Stimulated activated naive CD4-positive, alpha-beta T cell treated with Interleukin-2 at 50 U/mL for 16 hours (primary cell): ENCODE results near the gene TTLL11.
"Not testable (repeated sequence)": the region's sequence is repeated elsewhere in the genome, so short reads cannot be mapped to it uniquely, and the experiment has no call there.

Experiments used
- DNase-seq: peaks from one replicate; lab custom pipeline; 2025; lab: John Stamatoyannopoulos, UW

Gene TTLL11

DNA sequence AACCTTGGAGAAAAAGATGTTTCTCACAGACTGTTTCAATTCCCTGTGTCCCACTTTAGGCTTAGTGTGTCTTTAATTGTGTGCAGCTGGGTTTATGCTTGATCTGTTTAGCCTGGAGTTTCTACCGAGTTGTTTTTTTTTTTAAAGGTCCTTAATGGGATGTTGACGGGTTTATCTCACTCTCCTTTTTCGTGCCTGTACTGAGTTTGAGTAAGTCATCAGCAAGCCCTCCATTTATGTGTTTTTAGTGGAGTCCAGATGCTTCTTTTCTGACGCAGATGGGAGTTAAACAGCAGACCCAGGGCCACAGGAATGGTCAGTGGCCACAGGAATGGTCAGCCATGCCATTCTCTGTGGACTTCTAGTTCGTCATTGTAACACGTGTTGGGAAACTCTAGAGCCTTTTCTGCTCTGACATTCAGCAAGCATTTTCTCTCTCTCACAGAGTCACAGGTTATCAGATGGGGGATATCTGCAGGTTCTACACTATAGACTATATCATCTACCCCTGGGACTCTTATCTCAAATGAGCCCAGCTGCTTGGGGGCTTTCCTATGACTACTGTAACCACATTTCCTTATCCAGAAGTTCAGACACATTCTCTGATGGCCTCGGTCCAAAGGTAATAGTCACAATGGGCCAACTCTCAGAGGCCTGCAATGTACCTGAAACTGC lies 190.5 kb downstream of the TTLL11 start:
- DNase-seq, result no peak

DNA sequence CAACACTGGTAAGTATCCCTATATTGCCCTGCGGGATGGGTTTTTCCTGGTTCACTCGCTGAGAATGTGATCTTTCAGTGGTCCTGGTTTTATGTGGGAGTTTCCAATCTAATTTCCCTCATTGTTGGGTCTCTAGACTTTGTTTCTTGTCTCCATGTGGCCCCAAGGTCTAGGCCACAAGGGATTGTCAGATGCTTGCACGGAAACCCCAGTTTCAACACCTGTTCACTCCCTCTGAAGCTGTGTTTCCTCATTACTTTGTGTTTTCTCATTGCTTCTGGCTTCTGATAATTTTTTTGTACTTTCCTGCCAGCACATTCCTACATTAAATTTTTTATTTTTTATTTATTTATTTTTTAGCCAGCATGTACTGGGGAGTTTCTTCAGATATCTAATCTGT lies 191.5 kb downstream of the TTLL11 start:
- DNase-seq, result no peak

- no peak for DNase-seq
Measured at GRCh38 chr9:121900163-121900562, 192.9 kb downstream of the TTLL11 start.

DNA sequence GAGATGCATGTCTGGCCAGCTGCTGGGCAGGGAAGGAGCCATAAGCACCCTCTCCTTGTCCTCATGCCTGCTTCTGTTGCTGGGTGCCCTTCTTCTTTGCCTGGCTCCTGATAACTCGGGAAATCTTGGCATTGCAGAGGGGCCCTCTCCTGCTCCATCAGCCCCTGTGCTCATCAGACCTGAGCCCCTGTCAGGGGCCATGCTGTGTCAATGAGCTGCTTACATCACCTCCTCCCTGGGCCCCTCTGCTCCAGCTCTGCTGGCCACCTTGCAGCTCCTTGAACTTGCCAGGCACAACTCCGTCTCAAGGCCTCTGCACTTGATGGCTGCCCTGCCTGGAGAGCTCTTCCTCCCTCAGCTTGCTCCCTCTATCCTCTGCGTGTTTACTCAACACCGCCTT lies 194.3 kb downstream of the TTLL11 start:
- no peak for DNase-seq

DNA sequence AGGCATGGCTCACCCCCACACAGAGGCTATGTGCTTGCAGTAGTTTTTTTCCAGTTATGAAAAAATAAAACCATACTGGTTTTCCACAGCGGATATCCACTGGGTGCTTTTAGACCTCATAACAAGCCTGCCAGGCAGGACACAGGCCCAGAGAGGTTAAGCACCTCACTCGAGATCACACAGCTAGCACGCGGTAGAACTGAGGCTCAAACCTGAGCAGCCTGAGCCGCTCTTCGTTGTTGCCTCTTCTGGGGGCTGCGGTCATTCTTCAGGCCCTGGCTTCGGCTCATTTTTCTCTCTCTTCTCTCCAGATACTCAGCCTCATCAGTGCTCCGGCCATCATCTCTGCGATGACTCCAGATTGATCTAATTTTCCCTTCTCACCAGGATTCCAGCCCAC lies 196.0 kb downstream of the TTLL11 start:
- no peak for DNase-seq

DNA sequence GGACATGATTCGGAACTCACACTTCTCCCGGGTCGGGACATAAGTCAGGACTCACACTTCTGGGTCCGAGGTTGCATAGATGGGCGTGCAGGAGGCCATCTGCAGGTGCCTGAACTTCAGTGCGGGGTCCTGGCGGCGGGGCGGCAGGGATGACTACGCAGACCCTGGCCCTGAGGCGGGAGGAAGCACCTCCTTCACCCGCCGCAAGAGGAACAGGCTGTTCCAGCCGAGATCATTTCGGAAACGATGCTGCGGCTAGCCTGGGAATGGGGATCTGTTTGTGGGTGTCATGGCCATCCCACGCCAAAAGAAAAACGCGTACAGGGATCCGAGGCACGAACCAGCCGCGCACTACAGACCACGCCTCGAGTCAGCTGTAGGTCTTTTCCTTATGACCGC lies 196.6 kb downstream of the TTLL11 start:
- DNase-seq, result no peak

GRCh38 chr9:121895818-121896544 lies 197.1 kb downstream of the TTLL11 start:
- no peak for DNase-seq

DNA sequence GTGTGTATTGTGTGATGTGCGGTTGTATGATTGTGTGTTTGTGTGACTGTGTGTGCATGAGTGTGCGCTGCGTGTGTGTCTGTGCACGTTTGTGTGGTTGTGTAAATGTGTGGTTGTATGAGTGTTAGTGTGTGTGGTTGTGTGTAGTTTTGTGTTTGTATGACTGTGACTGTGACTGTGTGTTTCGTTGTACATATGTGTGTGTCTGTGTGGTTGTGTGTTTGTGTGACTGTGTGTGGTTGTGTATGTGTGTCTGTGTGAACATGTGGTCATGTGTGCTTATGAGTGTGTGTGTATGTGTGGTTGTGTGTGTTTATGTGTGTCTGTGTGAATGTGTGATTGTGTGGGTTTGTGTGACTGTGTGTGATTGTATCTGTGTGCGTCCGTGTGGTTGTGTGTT lies 197.8 kb downstream of the TTLL11 start:
- no peak for DNase-seq

DNA sequence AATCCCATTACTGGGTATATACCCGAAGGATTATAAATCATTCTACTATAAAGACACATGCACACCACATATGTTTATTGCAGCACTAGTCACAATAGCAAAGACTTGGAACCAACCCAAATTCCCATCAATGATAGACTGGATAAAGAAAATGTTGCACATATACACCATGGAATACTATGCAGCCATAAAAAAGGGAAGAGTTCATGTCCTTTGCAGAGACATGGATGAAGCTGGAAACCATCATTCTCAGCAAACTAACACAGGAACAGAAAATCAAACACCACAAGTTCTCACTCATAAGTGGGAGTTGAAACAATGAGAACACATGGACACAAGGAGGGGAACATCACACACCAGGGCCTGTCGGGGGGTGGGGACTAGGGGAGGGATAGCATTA lies 198.7 kb downstream of the TTLL11 start:
- DNase-seq, result not testable (repeated sequence)

DNA sequence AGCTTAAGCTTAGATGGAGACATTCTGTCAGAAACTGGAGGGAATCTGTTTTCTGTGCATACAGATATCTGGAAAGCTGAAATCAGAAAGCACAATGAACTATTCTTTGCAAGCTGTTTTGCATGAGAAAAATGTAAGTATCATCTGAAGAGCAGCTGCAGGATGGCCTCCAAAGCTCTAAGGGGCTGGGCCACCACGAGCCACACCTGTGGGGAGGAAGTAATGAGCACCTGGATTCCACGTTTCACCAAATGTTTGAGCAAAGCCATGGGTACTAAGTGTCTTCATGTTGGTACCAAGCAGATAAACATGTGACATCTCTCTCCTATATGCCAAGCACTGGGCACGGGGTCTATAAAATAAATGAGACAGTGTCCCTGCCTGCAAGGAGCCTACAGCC lies 199.3 kb downstream of the TTLL11 start:
- DNase-seq, result no peak

DNA sequence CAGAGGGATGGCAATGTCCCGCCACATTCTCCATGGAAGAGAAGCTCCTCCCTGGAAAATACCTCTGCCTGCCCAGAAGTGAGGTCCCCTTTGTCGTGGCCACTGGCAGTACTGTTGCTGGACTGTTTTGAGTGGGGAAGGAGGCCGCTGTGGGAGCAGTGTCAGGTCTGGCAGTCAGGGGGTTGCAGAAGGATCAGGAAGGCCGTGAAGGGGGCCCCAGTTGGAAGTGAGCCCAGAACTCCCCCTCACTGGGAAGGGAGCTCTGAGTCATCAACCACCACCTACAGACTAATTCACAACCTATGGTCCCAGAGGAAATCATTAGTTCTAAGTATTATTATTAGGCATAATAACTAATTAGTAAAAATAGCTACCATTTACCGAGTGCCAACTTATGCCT lies 200.4 kb downstream of the TTLL11 start:
- no peak for DNase-seq

GRCh38 chr9:121890746-121891145 lies 202.4 kb downstream of the TTLL11 start:
- no peak for DNase-seq

DNA sequence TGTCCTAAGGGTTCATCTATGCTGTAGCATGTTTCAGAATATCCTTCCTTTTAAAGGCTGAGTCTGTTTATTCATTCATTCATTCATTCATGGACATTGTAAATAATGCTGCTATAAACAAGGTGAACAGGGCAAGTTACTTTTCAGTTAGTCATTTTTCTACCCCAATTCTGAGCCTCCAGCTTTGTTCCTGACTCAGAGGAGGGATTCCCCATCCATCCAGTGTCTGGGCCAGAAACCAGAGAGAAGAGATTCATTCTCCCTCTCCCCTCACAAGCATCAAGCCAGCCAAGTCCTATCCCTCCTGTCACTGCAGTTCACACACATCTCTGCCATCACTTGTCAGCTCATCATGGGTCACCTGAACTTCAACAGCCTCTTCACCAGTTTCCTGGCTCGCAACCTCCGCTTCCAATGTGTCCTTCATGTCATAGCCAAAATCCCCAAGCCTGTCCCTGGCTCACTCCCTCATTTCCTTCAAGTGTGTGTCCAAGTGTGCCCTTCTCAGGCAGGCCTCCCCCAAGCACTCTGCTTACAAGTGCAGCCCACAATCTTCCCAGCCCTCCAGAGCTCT lies 203.0 kb downstream of the TTLL11 start:
- no peak for DNase-seq

- no peak for DNase-seq
Measured at GRCh38 chr9:121888438-121888775, 204.7 kb downstream of the TTLL11 start.

DNA sequence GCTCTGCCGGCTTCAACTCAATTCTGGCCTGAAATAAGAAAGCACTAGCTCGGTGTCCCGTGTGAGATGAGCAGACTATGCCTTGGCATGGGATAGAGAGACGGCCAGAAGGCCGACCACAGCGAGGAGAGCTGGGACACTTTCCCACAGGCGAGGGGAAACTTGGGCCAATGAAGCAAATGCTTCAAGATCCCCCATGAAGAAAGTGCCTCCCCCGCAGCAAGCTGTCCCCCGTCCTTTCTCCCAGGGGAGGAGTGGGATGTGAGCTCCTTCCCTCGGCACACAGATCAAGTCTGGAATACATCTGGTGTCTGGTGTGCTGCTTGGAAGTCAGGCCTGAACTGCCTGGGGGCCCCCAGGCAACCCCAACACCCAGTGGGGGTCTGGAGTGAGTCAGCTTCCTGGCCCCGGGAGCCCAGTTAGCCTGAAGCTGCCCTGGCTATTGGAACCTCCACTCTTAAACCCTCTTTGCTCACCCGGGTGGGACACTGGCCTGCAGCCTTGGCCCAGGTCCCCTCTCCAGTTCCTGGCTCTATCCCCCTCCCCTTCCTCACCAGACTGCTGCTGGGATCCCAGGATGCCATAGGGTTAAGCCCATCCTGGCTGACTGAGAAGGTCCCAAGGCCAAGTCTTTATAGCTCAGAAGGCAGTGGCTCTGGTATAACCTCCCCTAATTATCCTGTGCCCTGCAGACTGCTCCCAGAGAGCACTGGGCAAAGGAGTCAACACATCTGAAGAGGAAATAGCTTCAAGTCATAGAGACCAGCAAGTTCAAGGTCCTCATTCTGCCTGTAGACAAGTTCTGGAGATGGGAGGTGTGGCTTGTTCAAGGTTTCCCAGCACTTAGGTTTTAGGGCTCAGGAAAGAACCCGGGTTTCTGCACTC lies 205.3 kb downstream of the TTLL11 start:
- no peak for DNase-seq

DNA sequence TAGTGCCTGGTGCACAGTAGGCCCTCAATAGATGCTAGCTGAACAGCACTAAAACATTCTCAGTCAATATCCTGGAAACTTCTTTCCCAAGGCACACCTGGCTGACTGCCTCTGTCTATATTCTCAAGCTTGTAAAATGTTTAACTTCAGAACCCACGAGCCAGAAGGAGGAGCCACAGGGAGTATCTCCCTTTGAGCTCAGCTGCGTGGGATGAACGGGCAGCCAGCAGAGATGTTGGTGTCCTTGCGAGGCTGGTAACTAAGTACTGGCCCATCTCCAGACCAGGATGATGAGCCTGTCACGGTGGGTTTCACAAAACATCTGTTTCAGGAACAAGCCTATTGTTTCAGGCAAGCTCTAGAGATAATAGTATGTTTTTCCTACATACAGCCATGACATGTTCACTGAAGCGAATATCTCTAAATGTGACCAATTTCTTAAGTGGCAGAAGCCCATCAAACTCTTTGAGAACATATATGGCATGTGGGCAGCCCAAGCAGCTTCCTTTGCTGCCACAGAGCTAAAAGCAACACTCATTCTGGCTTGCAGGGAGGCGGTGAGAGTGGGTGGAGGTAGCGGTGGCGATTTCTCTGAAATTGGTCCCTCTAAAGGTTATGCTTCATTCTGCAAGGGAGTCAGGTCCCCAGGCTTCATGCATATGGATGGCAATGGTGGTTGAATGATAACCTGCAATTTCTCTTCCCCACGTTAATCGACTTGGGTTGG lies 206.2 kb downstream of the TTLL11 start:
- DNase-seq, result no peak

- DNase-seq, result no peak
Measured at GRCh38 chr9:121885345-121885901, 207.7 kb downstream of the TTLL11 start.

DNA sequence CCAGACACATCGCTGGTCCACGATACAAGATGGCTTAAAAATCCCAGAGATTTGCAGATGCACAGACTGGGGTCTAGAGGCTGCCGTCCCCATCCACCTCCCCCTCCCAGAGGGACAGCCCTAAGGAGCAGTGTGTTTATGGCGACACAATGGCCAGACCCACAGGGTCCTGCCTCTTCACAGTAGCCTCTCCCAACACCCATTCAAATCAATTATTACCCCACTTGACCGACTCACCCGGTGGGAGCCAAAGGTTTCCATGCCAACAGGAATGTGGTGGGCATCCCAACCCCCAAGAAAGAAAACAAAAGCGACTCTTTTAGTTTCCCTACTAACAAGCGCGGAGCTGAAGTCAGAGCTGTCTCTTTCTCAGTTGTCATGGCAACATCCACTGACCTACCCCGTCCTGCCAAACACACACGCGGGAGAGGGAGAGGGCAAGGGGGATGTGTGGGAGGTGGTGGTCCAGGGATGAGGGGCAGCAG lies 209.0 kb downstream of the TTLL11 start:
- DNase-seq, result no peak

DNA sequence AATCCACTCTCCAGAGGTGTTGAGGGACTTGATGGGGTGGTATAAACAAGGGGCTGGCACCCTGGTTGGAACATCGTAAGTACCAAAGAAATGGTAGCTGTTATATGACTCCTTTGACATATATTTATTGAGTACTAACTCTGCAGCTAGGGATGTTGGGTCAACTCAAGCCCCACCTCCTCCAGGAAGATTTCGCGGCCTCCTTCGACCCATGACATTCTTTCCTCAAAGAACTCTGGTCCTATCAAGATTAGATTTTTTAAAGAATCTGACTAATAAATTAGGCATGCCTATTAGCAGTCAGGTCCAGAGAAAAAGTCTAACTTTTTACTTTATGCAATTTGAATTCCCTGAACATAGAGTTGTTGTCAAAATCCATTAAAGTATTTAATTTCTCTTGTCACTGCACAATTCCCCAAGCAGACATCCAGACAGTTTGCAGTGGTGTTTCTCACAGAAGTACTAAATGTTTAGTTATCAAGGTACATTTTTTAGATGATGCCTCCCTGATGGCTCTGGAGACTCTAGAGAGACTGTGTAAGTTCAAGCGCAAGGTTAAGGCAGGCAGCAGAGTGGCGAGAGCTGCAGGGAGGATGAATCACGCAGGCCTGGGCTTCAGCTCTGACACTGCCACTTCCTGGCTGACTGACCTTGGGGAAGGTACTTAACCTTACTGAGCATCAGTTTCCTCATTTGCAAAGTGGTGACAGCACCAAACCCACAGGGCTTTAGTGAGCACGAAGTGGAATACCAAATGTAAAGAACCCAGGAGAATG lies 209.6 kb downstream of the TTLL11 start:
- no peak for DNase-seq

GRCh38 chr9:121881920-121882500 lies 211.1 kb downstream of the TTLL11 start:
- DNase-seq, result no peak
